ENCODE data around the gene CSNK1G3. TPM values are rescaled to one million over a fixed set of nuclear protein-coding genes. Genes with fewer than 3 reads are reported as not detected.

Gene CSNK1G3
- total and polyA plus RNA-seq, 2 of the 4 experiments (the other 2 are of a cell fraction) = 16.4 to 26.2 TPM

DNA sequence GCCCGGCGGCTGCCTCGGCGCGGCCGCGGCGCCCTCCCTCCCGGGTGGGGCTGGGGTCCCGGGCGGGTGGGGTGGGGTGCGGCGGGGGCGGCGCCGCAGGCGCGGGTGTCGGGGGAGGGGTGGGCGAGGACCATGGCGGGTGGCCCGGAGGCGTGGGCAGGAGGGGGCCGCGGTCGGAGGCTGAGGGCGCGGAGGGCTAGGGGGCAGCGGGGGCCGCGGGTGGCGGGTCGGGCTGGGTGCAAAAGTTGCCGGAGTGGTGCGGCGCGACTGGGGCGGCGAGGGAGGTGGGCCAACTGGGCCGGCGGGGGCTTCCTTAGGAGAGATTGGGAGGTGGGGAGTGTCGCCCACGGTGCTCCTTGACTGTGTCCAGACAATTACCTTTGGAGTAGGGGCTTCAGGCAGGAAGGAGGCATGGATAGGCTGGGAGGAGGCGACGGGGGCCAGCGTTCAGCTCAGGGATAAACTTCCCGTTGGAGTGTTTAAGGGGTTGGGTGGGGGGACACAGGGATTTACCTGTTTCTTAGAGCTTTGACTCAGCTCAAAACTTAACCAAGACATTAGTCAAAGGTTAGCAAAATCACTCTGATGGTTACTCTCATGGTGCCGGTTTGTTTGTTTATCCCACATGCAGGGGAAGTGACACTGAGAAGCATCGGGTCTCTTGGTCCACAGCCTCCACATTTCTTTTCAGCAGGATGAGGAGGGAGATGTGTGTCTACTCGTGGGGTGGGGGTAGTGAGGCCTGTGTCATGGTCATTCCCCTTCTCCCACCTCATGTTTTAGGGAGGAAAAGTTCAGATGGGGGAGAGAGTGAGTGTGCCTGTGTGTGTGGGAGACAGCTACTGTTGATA lies 859 bp downstream of the CSNK1G3 start:
- Histone ChIP-seq H3K9me3 (ENCODE audit: control insufficient read depth, insufficient read depth, low read length) (no peaks in the 10 kb centered on the region), H3K9ac (ENCODE audit: low read depth, low read length) (peak overlapping the region; percentile 87), H3K18ac (ENCODE audit: low read depth, low read length) (peak overlapping the region; percentile 16), H2BK20ac (ENCODE audit: low read depth, low read length) (no peak overlapping the region), H3K56ac (ENCODE audit: extremely low read depth, insufficient read depth, low read length) (peak overlapping the region; percentile 66), H3K14ac (replicated peaks; ENCODE audit: low read depth, low read length) (peak overlapping the region; percentile 65), H3K4me2 (ENCODE audit: low read depth, low read length) (peak overlapping the region; percentile 99), H3K4ac (ENCODE audit: low read depth, low read length) (peak overlapping the region; percentile 83), H2BK5ac (ENCODE audit: low read depth, low read length, poor library complexity, severe bottlenecking) (peak overlapping the region; percentile 81), H3K36me3 (ENCODE audit: control insufficient read depth, insufficient read depth, low read length) (no peaks in the 10 kb centered on the region), H2AK5ac (ENCODE audit: low read depth, low read length) (peak overlapping the region; percentile 83; the same call in 1 of the 2 replicates), H3K27me3 (ENCODE audit: control insufficient read depth, insufficient read depth, low read length) (no peaks in the 10 kb centered on the region), H2AFZ (replicated peaks; ENCODE audit: low read length, poor library complexity) (peak overlapping the region; percentile 98), H2BK15ac (ENCODE audit: low read depth, low read length) (peak overlapping the region; percentile 57; the same call in 1 of the 3 replicates), H3K23ac (ENCODE audit: low read depth, low read length) (peak overlapping the region; percentile 82), H2AK9ac (replicated peaks; ENCODE audit: low read depth, low read length, poor library complexity) (peak overlapping the region; percentile 93), H3K79me1 (ENCODE audit: low read depth in 1 of 2, low read length in 2 of 2) (peaks cover 5 to 28% of the 10 kb centered on the region in 2 experiments; a peak in 3 of 4 replicates), H4K20me1 (ENCODE audit: insufficient read depth, low read length) (peaks cover 17% of the 10 kb centered on the region), H3K4me1 (ENCODE audit: control insufficient read depth, insufficient read depth, low read length) (peaks cover 2% of the 10 kb centered on the region; the same call in 1 of the 2 replicates), H3K9me1 (ENCODE audit: insufficient read depth, low read length) (peaks cover 5% of the 10 kb centered on the region), H4K8ac (ENCODE audit: low read depth in 2 of 2, low read length in 2 of 2) (peak overlapping the region; percentile 3 to 30; a peak in 2 of 4 replicates), H3K27ac (ENCODE audit: insufficient read depth, low read length) (peak overlapping the region; percentile 61), H4K5ac (ENCODE audit: low read depth, low read length) (peak overlapping the region; percentile 6), H3K4me3 (ENCODE audit: insufficient read depth, low read depth, low read length) (peak overlapping the region; percentile 74), H4K91ac (ENCODE audit: insufficient read depth, low read depth, low read length) (peak overlapping the region; percentile 60; the same call in 1 of the 2 replicates), H2BK120ac (ENCODE audit: low read depth, low read length) (peak overlapping the region; percentile 32; the same call in 1 of the 2 replicates)
- POLR2A ChIA-PET (ENCODE audit: unreplicated experiment) = interaction anchor here (0.6 to 1.0 kb wide), 2 partner anchors 24 to 29 kb away, joined by 3 read pairs; no protein-coding TSS in a partner anchor
- intact Hi-C loops (cut with micrococcal nuclease) (loop anchor here (1.0 to 2.0 kb wide), 2 partner anchors 90 to 98 kb away; partner anchors contain the start of gene CEP120), dilution Hi-C loops (cut with HindIII; ENCODE audit: low sequenced_read_pairs, unreplicated experiment) (no loop called here), in situ Hi-C loops (cut with MboI; ENCODE audit: low sequenced_read_pairs) (no loop called here)
- WGBS, 2 experiments (ENCODE audit: extremely low coverage in 2 of 2, insufficient read length in 1 of 2) = 0% methylated on average over 9 of the region's 50 CpGs; no CpG with 5 or more reads in 1 of the 2 experiments
- ATAC-seq (ENCODE audit: low read depth) (peak; percentile 6), DNase-seq (peak; percentile 30)
- BruUV-seq (replicated peaks) = no TSS peak
- CTCF ChIA-PET = no interaction called here
- TF ChIP-seq SMC3 (IDR thresholded peaks at IDR 0.05; ENCODE audit: low read depth, low read length) = no peak
- TF ChIP-seq, protein P1, sequence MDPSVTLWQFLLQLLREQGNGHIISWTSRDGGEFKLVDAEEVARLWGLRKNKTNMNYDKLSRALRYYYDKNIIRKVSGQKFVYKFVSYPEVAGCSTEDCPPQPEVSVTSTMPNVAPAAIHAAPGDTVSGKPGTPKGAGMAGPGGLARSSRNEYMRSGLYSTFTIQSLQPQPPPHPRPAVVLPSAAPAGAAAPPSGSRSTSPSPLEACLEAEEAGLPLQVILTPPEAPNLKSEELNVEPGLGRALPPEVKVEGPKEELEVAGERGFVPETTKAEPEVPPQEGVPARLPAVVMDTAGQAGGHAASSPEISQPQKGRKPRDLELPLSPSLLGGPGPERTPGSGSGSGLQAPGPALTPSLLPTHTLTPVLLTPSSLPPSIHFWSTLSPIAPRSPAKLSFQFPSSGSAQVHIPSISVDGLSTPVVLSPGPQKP (IDR thresholded peaks at IDR 0.05; ENCODE audit: borderline replicate concordance, low read depth, low read length) = no peak
- TF ChIP-seq CEBPB (IDR thresholded peaks at IDR 0.05; ENCODE audit: low read depth, low read length) = no peak
- 0 out of 2 replicates have a peak, but pooled peaks have one; percentile 5 for TF ChIP-seq RAD21 (IDR thresholded peaks at IDR 0.05; ENCODE audit: low read length)
- TF ChIP-seq, protein P2, sequence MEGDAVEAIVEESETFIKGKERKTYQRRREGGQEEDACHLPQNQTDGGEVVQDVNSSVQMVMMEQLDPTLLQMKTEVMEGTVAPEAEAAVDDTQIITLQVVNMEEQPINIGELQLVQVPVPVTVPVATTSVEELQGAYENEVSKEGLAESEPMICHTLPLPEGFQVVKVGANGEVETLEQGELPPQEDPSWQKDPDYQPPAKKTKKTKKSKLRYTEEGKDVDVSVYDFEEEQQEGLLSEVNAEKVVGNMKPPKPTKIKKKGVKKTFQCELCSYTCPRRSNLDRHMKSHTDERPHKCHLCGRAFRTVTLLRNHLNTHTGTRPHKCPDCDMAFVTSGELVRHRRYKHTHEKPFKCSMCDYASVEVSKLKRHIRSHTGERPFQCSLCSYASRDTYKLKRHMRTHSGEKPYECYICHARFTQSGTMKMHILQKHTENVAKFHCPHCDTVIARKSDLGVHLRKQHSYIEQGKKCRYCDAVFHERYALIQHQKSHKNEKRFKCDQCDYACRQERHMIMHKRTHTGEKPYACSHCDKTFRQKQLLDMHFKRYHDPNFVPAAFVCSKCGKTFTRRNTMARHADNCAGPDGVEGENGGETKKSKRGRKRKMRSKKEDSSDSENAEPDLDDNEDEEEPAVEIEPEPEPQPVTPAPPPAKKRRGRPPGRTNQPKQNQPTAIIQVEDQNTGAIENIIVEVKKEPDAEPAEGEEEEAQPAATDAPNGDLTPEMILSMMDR (conservative IDR thresholded peaks at IDR 0.05; ENCODE audit: low read depth, low read length) = no peak
- TF ChIP-seq MAFK (IDR thresholded peaks at IDR 0.05; ENCODE audit: low read depth, low read length) = no peak

Data from IMR-90 (cell line).